SK-N-SH treated with all-trans-retinoic acid at 6 μM for 48 hours (cell line): Measurements from ENCODE around the gene OR10D3.

Source experiments
- CSDC2 ChIP-seq: fragments of 250-450 bp; sonication (Bioruptor Pico); IDR thresholded peaks from 2 replicates; pipeline ENCODE4 v1.5.0; 2020; ENCODE audit warnings: mild to moderate bottlenecking, moderate library complexity
- PPARA ChIP-seq: fragments of 250-450 bp; sonication (Bioruptor Pico); IDR thresholded peaks from 2 replicates; pipeline ENCODE4 v1.5.0; 2020; ENCODE audit warnings: mild to moderate bottlenecking, borderline replicate concordance
- TOX ChIP-seq: fragments of 250-450 bp; sonication (Bioruptor Pico); IDR thresholded peaks from 2 replicates; pipeline ENCODE4 v1.8.0; 2021; ENCODE audit warnings: mild to moderate bottlenecking, moderate library complexity, borderline replicate concordance
- TSHZ2 ChIP-seq: fragments of 250-450 bp; sonication (Bioruptor Pico); IDR thresholded peaks from 2 replicates; pipeline ENCODE4 v1.5.0; 2020; ENCODE audit warnings: mild to moderate bottlenecking, moderate library complexity
- ZC3H10 ChIP-seq: fragments of 250-450 bp; sonication (Bioruptor Pico); IDR thresholded peaks from 2 replicates; pipeline ENCODE4 v1.5.1; 2021; ENCODE audit warnings: mild to moderate bottlenecking, moderate library complexity
- ZFP3 ChIP-seq: fragments of 250-450 bp; sonication (Bioruptor Pico); IDR thresholded peaks from 2 replicates; pipeline ENCODE4 v1.5.0; 2020; ENCODE audit warnings: mild to moderate bottlenecking, moderate library complexity
- ZNF565 ChIP-seq: fragments of 450-650 bp; formaldehyde crosslinking; conservative IDR thresholded peaks from 2 replicates; pipeline ENCODE4 v1.5.0; 2020; ENCODE audit warnings: low read depth, mild to moderate bottlenecking, moderate library complexity

- TF ChIP-seq CSDC2 (CRISPR knock-in tag): no peak
- TF ChIP-seq ZFP3 (CRISPR knock-in tag): no peak
- no peak for TF ChIP-seq ZC3H10 (CRISPR knock-in tag)
- TF ChIP-seq ZNF565: no peak
- no peak for TF ChIP-seq PPARA (CRISPR knock-in tag)
- no peak for TF ChIP-seq TOX (CRISPR knock-in tag)
- no peak for TF ChIP-seq TSHZ2 (CRISPR knock-in tag)
Measured at GRCh38 chr11:124211321-124211720, 28.2 kb downstream of the OR10D3 start.
